HUES64 (cell line): Measurements from ENCODE around the gene ISCU.

Experiments
- H3K27ac ChIP-seq: 2 replicates; pipeline ENCODE4 v1.7.0; 2013; ENCODE audit warnings: low read depth, low read length, inconsistent platforms
- H3K27me3 ChIP-seq: 2 replicates; pipeline ENCODE4 v1.6.1; 2013; ENCODE audit warnings: mild to moderate bottlenecking, low read length; ENCODE audit not compliant: insufficient read depth
- H3K36me3 ChIP-seq: 2 replicates; pipeline ENCODE4 v1.6.1; 2013; ENCODE audit warnings: mild to moderate bottlenecking, low read length; ENCODE audit not compliant: insufficient read depth
- H3K4me1 ChIP-seq: 2 replicates; pipeline ENCODE4 v1.6.1; 2013; ENCODE audit warnings: mild to moderate bottlenecking, low read length, moderate library complexity; ENCODE audit not compliant: insufficient read depth
- H3K4me3 ChIP-seq: 2 replicates; pipeline ENCODE4 v1.5.1; 2013; ENCODE audit warnings: mild to moderate bottlenecking, low read length, moderate library complexity
- H3K9ac ChIP-seq: 2 replicates; pipeline ENCODE4 v1.6.1; 2013; ENCODE audit warnings: mild to moderate bottlenecking, low read depth, low read length
- H3K9me3 ChIP-seq: 2 replicates; pipeline ENCODE4 v1.6.1; 2013; ENCODE audit warnings: low read depth, low read length; ENCODE audit not compliant: insufficient read depth
- WGBS: fragments of 150-250, 120-280 bp; methylation state at CpG from one replicate; pipeline ENCODE4 v1.1.7; 2013; ENCODE audit warnings: missing lambda C conversion rate; 5-methylcytosine and 5-hydroxymethylcytosine counted together

ISCU gene

DNA sequence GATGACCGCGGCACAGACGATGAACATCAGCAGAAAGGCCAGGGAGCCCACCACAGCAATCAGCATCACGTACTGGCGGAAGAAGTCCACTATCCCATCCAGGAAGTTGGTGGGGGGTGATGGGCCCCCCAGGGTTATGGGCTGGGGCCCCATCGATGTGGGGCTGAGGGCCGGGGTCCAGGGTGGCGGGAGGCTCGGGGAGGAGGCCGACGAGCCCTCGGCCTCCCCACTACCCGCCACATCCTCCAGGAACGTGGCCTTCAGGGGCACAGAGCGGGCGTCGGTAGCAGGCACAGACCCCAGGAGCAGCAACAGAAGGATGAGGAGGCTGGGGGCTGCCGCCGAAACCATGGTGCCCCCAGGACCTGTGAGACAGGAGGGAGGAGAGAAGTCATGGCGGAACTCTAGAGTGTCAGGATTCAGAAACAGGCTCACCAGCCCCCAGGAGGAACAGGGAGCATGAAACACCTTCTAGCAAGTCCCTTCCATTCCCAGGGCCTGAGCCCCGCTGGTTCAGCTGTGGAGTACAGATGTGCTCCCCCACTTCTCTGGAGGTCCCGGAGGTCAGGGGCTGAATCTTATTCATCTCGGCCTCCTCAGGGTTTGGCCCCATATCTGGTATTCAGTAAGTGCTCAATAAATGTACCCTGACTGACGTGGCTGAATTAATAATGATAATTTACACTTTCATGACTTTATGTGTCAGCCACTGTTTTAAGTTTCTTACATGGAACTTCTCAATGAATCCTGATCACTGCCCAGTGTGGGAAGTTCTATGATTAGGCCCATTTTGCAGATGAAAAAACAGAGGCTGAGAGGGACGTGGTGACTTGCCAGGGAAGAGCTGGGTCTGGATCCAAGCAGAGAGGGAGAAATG, 29.9 kb downstream of the ISCU start:
- Histone ChIP-seq H3K9me3 (no peaks in the 10 kb centered on the region), H3K4me3 (no peak overlapping the region), H3K27me3 (no peaks in the 10 kb centered on the region), H3K9ac (no peak overlapping the region), H3K36me3 (no peaks in the 10 kb centered on the region), H3K4me1 (peaks cover 4% of the 10 kb centered on the region; the same call in 1 of the 2 replicates), H3K27ac (no peak overlapping the region)
- WGBS = 95% methylated on average over 24 of the region's 25 CpGs

DNA sequence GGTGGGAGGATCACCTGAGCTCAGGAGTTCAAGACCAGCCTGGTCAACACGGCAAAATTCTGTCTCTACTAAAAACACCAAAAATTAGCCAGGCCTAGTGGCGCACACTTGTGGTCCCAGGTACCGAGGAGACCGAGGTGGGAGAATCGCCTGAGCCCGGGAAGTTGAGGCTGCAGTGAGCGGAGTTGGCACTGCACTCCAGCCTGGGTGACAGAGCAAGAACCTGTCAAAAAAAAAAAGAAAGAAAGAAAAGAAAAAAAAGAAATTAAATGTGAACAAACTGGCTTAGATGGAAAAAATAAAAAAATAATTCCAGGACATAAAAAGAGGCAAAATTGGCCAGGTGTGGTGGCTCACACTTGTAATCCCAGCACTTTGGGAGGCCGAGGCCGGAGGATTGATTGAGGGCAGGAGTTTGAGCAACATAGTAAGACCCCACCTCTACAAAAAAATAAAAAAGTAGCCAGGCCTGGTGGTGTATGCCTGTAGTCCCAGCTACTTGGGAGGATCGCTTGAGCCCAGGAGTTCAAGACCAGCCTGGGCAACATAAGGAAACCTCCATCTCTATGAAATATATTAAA, 32.0 kb downstream of the ISCU start:
- WGBS = 96% methylated on average over 10 of the region's 10 CpGs
- no peak overlapping the region for H3K27ac ChIP-seq
- no peak overlapping the region for H3K9ac ChIP-seq
- H3K4me1 ChIP-seq = no peaks in the 10 kb centered on the region
- H3K36me3 ChIP-seq = no peaks in the 10 kb centered on the region
- no peaks in the 10 kb centered on the region for H3K9me3 ChIP-seq
- no peak overlapping the region for H3K4me3 ChIP-seq
- H3K27me3 ChIP-seq = no peaks in the 10 kb centered on the region

GRCh38 chr12:108594960-108595710, 32.7 kb downstream of the ISCU start:
- H3K9ac ChIP-seq = no peak overlapping the region
- no peak overlapping the region for H3K4me3 ChIP-seq
- no peaks in the 10 kb centered on the region for H3K27me3 ChIP-seq
- H3K4me1 ChIP-seq = no peaks in the 10 kb centered on the region
- H3K9me3 ChIP-seq = no peaks in the 10 kb centered on the region
- WGBS = 92% methylated on average over 7 of the region's 7 CpGs
- no peaks in the 10 kb centered on the region for H3K36me3 ChIP-seq
- H3K27ac ChIP-seq = no peak overlapping the region

GRCh38 chr12:108595711-108596647, 33.6 kb downstream of the ISCU start:
- H3K4me1 ChIP-seq = no peaks in the 10 kb centered on the region
- H3K36me3 ChIP-seq = no peaks in the 10 kb centered on the region
- H3K4me3 ChIP-seq = no peak overlapping the region
- H3K27ac ChIP-seq = no peak overlapping the region
- no peaks in the 10 kb centered on the region for H3K27me3 ChIP-seq
- no peak overlapping the region for H3K9ac ChIP-seq
- no peaks in the 10 kb centered on the region for H3K9me3 ChIP-seq
- WGBS = 87% methylated on average over 17 of the region's 17 CpGs

- Histone ChIP-seq H3K27ac (no peak overlapping the region), H3K9ac (no peak overlapping the region), H3K27me3 (no peaks in the 10 kb centered on the region), H3K4me3 (no peak overlapping the region), H3K36me3 (no peaks in the 10 kb centered on the region), H3K4me1 (no peaks in the 10 kb centered on the region), H3K9me3 (no peaks in the 10 kb centered on the region)
- 65% methylated on average over 9 of the region's 10 CpGs for WGBS
Observed at GRCh38 chr12:108596854-108597558, 34.6 kb downstream of the ISCU start.

GRCh38 chr12:108597559-108598471, 35.4 kb downstream of the ISCU start, which contains the start of gene TMEM119:
TMEM119 (minus strand) TSS chr12:108598084; CDS start chr12:108592383, 5,701 bp downstream.
- Histone ChIP-seq H3K9me3 (no peaks in the 10 kb centered on the region), H3K4me1 (no peaks in the 10 kb centered on the region), H3K27me3 (no peaks in the 10 kb centered on the region), H3K4me3 (no peak within 1 kb of the TSS), H3K36me3 (no peaks in the 10 kb centered on the region), H3K9ac (no peak within 1 kb of the TSS), H3K27ac (no peak within 1 kb of the TSS)
- WGBS = 65% methylated on average over 19 of the region's 27 CpGs

DNA sequence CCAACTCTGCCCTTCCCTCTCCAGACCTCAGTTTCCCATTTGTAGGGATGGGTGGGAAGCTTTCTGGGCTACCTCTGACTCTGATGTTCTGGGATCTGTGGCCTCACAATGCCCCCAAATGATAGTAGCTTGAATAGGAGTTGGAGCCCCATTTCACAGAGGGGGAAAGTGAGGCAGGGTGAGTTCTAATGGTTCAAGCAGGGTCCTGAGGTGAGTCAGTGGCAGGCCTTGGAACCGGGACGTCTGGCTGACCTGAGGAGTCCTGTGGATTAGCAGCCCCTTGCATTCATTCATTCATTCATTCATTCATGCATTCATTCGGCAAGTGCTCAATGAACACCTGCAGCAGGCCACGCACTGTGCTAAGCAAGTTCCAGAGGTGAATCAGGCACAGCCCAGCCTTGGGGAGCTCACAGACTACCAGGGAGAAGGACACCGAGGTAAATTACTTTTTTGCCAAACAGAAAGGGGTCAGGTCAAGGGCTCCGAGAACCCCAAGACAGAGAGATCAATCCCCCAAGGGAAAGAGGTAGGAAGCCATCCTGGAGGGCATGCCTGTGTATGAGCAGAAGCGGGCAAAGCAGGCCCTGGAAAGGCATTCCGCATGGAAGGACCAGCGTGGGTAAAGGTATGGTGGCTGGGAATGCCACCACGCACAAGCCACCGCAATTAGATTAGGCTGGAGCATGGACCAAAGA, 36.3 kb downstream of the ISCU start:
- Histone ChIP-seq H3K27me3 (no peaks in the 10 kb centered on the region), H3K4me1 (no peaks in the 10 kb centered on the region), H3K9ac (no peak overlapping the region), H3K4me3 (no peak overlapping the region), H3K36me3 (no peaks in the 10 kb centered on the region), H3K27ac (no peak overlapping the region), H3K9me3 (no peaks in the 10 kb centered on the region)
- 94% methylated on average over 11 of the region's 11 CpGs for WGBS

- WGBS = 78% methylated on average over 6 of the region's 6 CpGs
- no peaks in the 10 kb centered on the region for H3K36me3 ChIP-seq
- no peak overlapping the region for H3K4me3 ChIP-seq
- no peaks in the 10 kb centered on the region for H3K9me3 ChIP-seq
- 0 out of 2 replicates have a peak, but pooled peaks cover 3% of the 10 kb centered on the region for H3K4me1 ChIP-seq
- no peak overlapping the region for H3K9ac ChIP-seq
- H3K27ac ChIP-seq = no peak overlapping the region
- H3K27me3 ChIP-seq = no peaks in the 10 kb centered on the region
Observed at GRCh38 chr12:108599541-108599940, 37.1 kb downstream of the ISCU start.
